NCI-H2081 treated with DMSO at 0.1 percent for 48 hours (cell line): ENCODE measurements around the gene MIS18BP1.
"Not testable (repeated sequence)": the region's sequence is repeated elsewhere in the genome, so short reads cannot be mapped to it uniquely, and the experiment has no call there.

ENCODE experiments used
- DNase-seq: peaks from one replicate; lab custom pipeline; 2025; lab: John Stamatoyannopoulos, UW

Gene MIS18BP1

DNA sequence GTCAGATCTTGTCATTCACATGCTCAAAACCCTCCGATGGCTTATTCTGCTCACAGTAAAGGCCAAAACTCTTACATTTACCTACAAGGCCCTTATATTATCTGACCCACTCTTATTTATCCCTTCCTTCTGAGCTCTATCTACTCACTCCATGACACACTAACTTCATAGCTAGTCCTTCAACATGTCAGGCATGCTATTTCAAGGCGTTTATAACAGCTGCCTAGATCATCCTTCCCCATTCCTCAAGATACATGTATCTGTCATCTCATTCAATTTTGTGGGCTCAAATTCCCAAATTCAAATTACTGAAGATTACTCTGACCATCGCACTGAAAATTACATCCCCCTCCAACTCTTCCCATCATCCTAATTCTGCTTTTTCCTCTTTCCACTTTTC lies 6.9 kb downstream of the MIS18BP1 start:
- no peak for DNase-seq

DNA sequence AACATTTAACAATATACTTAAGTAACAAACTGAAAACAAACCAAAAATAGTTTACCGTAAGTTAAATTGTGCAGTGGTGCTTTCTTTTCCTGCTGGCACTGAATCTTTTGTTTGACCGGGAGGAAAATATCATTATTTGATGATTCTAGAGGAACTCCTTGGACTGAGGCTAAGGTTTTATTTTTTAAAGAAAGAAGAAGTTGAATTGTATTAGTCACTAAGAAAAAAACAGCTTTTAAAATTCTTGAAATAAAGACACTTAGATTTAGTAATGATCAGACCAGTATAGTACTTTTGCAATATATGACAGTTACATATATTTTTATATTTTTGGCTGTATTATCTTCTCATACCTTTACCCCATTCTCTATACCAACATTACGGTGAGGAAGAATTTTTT lies 10.3 kb downstream of the MIS18BP1 start:
- no peak for DNase-seq

DNA sequence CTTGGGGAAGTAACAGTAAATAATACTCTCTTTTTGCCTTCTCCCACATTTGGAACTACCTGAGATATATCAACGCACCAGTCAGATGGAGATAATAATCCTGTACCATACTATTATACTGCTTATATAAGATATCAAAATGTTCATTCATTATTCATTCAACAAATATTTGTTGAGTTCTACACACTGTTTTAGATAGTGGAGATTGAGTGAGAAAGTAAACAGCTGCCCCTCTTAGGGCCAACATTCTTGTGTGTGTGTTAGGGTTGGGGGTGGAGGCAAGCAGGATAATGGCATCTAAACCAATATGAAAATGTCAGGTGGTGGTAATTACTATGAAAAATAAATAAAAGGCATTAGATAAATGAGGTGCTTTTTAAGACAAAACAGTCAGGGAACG lies 14.0 kb downstream of the MIS18BP1 start:
- no peak for DNase-seq

DNA sequence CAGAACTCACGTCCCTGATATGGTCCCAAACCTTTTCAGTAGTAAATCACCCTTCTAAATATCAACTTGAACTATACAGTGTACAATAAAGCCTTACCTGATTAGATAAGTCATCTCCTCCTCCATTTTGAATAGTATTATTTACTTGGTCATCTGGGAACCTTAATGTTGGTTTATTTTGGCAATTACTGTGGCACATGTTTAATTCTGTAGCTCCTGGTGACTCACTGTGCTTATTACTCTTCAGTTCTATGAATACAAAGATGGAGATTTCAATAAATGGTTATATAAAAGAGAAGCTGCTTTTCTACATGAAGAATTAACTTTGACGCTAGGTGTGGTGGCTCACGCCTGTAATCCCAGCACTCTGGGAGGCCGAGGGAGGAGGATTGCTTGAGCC lies 25.4 kb downstream of the MIS18BP1 start:
- DNase-seq, result no peak

DNA sequence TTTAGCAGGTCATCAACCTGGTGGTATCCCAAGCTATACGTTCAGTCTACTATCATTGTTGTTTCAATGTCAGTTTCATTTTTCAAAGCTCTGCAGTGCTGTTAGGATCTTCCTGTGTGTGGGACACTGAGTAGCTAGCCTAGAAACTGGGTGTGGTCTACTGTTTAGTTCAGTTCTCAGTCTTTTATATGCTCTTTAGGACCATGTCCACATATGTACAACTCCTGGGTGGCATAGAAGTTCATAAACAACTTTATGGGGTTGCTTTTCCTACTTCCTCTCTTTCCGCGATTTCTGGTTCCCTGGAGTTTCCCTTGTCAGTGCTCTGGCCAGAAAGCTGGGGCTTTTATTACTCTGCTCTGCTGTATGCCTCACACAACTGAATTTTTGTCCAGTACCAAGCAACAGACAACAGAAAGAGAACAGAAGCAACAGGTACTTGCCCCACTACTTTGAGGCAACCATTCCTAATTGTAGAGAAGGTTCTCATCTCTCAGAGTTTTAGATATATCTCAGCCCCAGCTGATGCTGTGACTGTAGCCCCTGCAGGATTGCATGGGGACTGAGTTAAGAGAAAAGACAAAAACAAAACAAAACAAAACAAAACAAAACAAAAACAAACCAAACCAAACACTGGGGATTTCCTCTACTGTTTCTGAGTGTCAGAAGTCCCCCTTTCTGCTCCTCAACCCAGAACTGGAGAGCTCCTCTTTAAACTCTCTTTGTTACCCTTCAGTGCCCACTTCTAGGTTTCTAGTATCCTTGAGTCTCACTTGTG lies 30.3 kb downstream of the MIS18BP1 start:
- DNase-seq, result no peak

DNA sequence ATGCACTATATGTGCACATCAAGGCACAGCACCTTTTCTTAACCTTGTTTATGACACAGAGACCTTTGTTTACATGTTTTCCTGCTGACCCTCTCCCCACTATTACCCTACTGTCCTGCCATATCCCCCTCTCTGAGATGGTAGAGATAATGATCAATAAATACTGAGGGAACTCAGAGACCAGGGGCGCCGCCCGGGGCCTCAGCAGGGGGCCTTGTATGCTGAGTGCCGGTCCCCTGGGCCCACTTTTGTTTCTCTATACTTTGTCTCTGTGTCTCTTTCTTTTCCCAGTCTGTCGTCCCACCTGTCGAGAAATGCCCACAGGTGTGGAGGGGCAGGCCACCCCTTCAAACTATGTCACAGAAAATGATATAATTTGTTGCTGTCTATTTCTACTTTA lies 38.7 kb downstream of the MIS18BP1 start:
- not testable (repeated sequence) for DNase-seq

DNA sequence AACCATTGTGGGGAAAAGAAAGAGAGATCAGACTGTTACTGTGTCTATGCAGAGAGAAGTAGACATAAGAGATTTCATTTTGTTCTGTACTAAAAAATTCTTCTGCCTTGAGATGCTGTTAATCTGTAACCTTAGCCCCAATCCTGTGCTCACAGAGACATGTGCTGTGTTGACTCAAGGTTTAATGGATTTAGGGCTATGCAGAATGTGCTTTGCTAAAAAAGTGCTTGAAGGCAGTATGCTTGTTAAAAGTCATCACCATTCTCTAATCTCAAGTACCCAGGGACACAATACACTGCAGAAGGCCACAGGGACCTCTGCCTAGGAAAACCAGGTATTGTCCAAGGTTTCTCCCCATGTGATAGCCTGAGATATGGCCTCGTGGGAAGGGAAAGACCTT lies 39.3 kb downstream of the MIS18BP1 start:
- DNase-seq, result not testable (repeated sequence)

DNA sequence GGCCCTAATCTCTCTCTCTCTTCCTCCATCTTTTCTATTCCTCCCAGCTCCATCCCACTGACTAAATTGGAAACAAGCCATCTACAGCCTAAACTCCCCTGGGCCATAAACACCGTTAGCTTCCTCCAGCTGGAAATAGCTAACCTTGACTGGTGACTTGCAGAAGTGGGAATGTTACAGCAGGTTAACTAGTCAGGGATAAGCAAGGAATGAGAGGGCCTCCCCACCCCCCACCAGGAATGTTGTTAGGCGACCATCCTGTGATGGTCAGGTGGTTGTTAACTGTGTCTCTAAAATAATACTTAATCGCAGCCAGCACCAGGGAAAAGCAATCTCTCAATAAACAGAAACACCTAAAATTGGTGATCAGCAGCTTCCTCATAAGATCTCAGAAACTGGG lies 40.8 kb downstream of the MIS18BP1 start:
- DNase-seq, result no peak

DNA sequence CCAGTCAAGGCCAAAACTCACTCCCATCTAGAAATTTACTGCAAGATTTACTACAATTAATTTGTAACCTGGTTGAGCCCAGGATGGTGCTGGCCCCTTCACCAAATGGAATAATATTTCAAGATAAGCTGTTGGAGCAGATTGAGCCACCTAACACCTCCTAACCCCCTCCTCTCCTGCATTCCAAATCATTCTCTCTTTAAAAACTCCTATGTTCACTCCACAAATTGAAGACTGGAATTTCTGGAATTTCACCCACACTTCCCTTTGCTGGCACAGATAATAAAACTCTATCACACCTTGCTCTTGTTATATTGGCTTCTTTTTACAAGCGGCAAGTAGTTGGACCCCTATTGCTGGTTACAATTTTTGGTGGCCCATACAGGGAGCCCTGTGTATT lies 41.7 kb downstream of the MIS18BP1 start:
- DNase-seq, result no peak

DNA sequence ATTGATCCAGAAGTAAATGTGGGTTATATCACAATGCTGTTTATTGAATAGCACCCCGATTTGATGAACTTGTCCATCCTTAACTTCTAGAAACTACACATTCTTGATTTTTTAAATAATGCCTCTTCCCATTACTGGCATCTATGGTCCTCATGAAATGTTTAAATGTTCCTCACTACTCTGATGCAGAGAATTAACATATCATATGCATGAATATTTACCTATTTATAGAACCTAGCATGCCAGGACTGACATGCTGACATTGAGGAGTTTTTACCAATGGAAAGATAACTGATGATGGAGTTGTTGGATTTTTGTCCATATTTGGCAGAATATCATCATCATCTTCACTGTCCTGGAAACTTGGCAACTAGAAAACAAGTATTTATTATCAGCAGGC lies 42.8 kb downstream of the MIS18BP1 start:
- no peak for DNase-seq

DNA sequence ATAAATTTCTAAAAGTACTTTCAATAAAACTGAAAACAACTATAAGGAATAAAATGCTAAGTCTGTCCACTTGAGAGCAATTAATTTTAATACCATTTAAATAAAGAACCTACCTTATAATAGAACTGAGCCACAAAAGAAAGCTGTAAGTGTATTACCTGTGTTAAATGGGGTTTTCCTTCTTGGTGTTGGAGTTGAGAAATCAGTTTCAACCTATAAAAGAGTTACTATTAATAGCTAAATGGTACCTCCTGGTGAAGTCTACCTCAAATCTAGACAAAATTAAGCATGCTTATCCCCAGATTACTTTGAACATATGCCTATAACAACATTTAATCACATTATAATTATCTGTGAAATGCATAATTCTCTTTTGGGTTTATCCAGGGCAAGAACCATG lies 48.8 kb downstream of the MIS18BP1 start:
- DNase-seq, result no peak

DNA sequence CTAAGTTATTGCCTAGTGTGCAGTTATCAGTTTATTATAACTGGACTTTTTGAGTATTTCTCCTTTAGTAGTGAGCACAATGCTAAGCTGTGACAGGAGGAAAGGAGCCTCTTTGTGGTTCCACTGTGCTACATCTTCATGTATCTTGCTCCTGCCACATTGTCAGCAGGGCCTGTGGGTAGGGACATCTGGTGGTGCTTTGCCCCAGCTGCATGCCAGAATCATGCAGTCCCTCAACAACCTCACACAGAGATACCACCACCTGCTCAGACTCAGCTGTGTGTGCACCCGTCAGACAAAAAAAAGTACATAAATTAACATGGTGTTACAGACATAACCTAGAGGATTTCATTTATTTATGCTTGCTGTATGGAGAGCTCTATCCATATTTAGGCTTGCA lies 51.1 kb downstream of the MIS18BP1 start:
- DNase-seq, result no peak

DNA sequence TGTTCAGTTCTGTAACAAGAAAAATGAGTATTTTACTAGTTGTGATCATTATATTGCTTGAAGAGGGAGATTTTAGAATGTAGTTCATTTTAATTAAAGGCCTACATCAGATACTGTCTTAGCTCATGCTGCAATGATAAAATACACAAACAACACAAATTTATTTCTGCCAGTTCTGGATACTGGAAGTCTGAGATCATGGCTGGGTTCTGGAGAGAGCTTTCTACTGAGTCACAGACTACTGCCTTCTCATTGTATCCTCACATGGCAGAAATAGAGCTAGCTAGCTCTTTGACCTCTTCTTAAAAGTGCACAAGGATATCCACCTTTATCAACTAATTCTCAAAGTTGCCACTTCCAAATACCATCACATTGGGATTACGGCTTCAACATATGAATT lies 53.8 kb downstream of the MIS18BP1 start:
- DNase-seq, result no peak

DNA sequence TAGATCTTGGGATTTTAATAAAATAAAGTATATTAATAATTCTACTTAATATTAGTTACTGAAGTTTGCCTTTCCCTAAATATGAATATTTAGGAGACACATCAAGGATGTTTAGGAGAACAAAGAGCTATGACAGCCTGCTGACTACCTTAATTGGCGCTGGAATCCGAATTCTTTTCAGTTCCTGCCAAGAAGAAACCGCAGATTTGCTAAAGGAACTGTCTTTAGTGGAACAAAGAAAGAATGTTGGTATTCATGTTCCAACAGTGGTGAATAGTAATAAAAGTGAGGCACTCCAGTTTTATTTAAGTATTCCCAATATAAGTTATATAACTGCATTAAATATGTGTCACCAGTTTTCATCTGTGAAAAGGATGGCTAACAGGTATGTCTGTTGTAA lies 54.5 kb downstream of the MIS18BP1 start:
- DNase-seq, result no peak

DNA sequence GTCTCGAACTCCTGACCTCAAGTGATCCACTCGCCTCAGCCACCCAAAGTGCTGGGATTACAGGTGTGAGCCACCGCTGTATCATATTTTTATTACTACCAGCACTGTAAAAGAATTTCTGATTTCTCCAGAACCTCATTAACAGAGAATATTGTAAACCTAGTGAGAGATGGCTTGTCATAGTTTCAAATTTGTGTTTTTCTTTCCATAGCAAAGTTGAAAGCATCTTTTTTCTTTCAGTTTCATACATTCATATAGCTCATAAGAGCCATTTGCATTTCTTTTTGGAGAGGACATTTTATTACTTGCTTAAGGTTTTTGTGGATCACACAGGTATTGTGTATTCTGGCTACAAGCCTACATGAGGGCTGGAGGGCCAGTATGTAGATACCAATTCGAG lies 58.0 kb downstream of the MIS18BP1 start:
- DNase-seq, result no peak

DNA sequence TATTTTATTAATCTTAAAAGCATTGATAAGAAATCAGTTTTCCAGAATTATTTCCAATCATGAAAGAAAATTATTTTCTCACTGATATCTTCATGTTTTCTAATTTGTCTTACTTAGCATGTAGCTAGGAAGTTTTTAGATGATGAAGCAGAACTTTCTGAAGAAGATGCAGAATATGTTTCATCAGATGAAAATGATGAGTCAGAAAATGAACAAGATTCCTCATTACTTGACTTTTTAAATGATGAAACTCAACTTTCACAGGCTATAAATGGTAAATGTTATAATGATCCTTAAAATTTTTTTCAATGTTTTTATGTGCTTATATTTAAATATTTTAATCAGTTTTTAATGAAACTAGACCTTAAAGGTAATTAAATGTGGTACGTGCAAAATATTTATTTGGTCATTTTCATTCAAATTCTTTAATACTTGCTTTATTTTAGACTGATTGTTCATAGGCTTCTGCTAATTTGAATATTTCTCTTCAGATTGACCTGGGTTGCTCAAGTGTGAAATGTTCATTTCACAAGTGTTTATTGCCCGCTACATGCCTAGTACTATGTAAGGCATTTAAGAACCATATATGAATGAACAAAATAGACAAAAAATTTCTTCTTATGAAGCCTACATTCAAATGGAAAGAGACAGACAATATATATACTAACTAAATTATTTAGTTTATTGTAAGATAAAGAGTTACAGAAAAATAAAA lies 67.7 kb downstream of the MIS18BP1 start:
- no peak for DNase-seq

DNA sequence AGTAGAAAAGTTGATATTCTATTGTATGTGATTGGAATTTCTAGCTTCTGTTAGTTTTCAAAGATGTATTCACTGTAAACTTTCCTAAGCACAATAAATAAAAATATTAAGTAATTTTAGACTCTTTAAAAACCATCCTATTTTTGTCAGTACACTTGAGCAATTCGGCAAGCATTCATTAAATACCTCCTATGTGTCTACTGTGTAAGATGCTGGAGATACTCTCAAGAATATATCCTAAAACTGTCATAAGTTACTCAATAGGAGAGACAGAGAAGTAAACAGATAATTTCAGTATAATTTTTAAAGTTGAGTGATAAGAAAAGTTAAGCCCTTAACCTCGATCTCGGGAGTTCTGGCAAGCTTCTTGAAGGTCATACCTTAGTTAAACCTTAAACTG lies 71.2 kb downstream of the MIS18BP1 start:
- DNase-seq, result no peak

DNA sequence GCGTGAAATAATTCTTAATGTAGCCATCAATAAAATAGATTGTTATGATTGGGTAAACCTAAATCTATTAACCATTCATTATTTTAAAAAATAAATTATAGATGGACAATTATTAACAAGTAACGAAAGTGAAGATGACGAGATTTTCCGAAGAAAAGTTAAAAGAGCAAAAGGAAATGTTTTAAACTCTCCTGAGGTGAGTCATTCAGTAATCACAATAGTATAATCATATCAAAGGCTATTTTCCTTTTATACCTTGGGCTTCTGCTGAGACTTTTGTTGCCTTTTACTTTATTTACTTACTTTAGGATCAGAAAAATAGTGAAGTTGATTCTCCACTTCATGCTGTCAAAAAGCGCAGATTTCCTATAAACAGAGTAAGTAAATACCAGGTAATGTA lies 71.7 kb downstream of the MIS18BP1 start:
- no peak for DNase-seq

DNA sequence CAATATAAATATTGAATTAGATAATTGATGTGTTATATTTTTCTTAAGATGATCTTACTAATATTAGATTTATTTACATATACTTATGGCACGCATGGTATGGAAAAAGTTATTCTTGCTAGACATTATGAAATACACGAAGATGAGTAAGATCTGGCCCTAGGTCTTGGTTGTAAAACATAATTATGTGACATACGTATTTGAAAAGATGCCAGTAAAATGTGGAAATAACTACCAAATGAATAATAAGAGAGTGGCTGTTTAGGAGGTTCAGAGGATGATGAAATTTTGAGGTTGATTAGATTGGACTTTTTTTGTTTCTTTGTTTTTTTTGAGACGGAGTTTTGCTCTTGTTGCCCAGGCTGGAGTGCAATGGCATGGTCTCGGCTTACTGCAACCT lies 75.9 kb downstream of the MIS18BP1 start:
- DNase-seq, result no peak

DNA sequence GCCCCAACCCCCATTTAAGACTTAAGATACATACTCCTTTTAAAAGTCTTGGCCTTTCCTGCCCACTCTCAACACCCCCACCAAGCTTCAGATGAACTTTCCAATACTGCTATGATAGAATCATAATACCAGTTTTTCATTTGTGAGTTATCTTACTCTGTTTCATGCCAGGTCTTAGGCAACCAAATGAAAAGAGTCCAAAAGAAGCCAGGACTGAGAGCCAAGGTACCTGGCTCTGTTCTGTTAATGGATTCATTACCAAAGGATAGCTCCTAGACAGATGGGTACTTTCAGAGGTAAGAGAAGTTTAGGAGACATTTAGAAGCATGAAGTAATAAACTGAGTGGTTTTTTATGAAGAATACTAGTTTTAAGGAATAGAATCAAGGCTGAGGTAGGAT lies 83.1 kb downstream of the MIS18BP1 start:
- no peak for DNase-seq

DNA sequence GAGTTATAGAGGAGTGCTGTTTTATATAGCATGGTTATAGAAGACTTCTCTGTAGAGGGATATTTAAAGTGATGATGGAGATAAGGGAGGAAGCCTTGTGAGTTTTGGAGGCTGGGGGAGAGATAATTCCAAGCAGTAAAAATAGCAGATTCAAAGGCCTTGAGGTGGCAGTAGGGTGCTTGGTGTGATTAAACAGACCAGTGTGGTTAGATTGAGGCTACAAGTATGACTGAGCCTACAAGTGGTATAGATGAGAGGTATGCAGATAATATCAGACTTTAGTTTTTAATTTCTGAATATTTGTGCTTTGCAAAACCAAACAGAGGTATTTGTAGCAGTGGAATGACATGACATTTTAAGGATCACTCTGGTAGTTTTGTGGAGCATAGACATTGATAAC lies 96.9 kb downstream of the MIS18BP1 start:
- DNase-seq, result no peak
